Upper lobe of left lung (tissue), 6 donors: ENCODE data around the gene GLIS1. TPM values are rescaled to one million over a fixed set of nuclear protein-coding genes. Genes with fewer than 3 reads are reported as not detected.

Experiments used
- ATAC-seq, 2 donors: fragments of 200-7000 bp; cut with Tn5 transposase; one replicate each; pipeline ENCODE4 v1.9.1; 2022; ENCODE audit warnings: mild to moderate bottlenecking in 2 of 2, moderate library complexity in 2 of 2; ENCODE audit not compliant: low FRiP score in 2 of 2
- DNase-seq, 2 donors: peaks; one replicate each; pipeline ENCODE4 v3.0.0-alpha.2; 2019 to 2020
- H3K27ac ChIP-seq, 4 donors: fragments of 200-600 bp; sonication (generic); one replicate each; pipeline ENCODE4 v1.5.1; 2016 to 2019
- H3K27me3 ChIP-seq, 4 donors: fragments of 200-600 bp; sonication (generic); one replicate each; pipeline ENCODE4 v1.5.1; 2017 to 2019
- H3K36me3 ChIP-seq, 4 donors: fragments of 200-600 bp; sonication (generic); one replicate each; pipeline ENCODE4 v1.5.1; 2016 to 2019
- H3K4me1 ChIP-seq, 4 donors: fragments of 200-600 bp; sonication (generic); one replicate each; pipeline ENCODE4 v1.5.1; 2018 to 2019
- H3K4me3 ChIP-seq, 4 donors: fragments of 200-600 bp; sonication (generic); one replicate each; pipeline ENCODE4 v1.5.1; 2017 to 2019; ENCODE audit warnings: mild to moderate bottlenecking in 2 of 4, moderate library complexity in 1 of 4
- H3K9me3 ChIP-seq, 4 donors: fragments of 200-600 bp; sonication (generic); one replicate each; pipeline ENCODE4 v1.5.1; 2018 to 2019
- CTCF ChIP-seq, 6 experiments: fragments of 450-650 bp in 4 of 6; fragments of 200-600 bp in 2 of 6; sonication (generic) in 2 of 6; IDR thresholded peaks; one replicate each; pipeline ENCODE4 v1.5.1; 2016 to 2019; ENCODE audit warnings: antibody characterized with exemption in 6 of 6
- EP300 ChIP-seq, 4 donors: sonication (generic); formaldehyde crosslinking; IDR thresholded peaks; one replicate each; pipeline ENCODE4 v1.5.1; 2017; ENCODE audit warnings: antibody characterized with exemption in 4 of 4, control low read depth in 2 of 4
- POLR2A ChIP-seq, 4 donors: fragments of 450-650 bp; IDR thresholded peaks; one replicate each; pipeline ENCODE4 v1.5.1; 2016 to 2017; ENCODE audit warnings: antibody characterized with exemption in 4 of 4, mild to moderate bottlenecking in 2 of 4
- POLR2AphosphoS5 ChIP-seq, 2 donors: sonication (generic); formaldehyde crosslinking; IDR thresholded peaks; one replicate each; pipeline ENCODE4 v1.5.1; 2017; ENCODE audit warnings: antibody characterized with exemption in 2 of 2
- whole genome bisulfite sequencing, 2 donors: methylation state at CpG; one replicate each; pipeline ENCODE4 v1.1.5; 2017 to 2018; 5-methylcytosine and 5-hydroxymethylcytosine counted together
- total RNA-seq, 6 donors: library from RNA; depleted of rRNA in 4 of 6; stranded (reverse); fragments of >200 nt in 4 of 6; gene quantifications; one replicate each; pipeline versions ENCODE4 v1.1.0 to v1.2.1, GENCODE V29; 2016 to 2021
- donor health status: DM: no; HTN: no; CAD: no; lungs with moderate emphysema.
- donor health status: DM: no; HTN: yes; CAD: no; lungs with severe emphysema.

GLIS1 gene
- total RNA-seq, 6 donors from 2014 or later: 0.26 to 1.0 TPM; not detected in 4

- no peak for TF ChIP-seq POLR2A (IDR thresholded peaks at IDR 0.05)
- TF ChIP-seq POLR2AphosphoS5 (IDR thresholded peaks at IDR 0.05): no peak
- no peak for TF ChIP-seq CTCF (IDR thresholded peaks at IDR 0.05)
- TF ChIP-seq EP300 (IDR thresholded peaks at IDR 0.05): no peak
- Histone ChIP-seq H3K27me3 (no peaks in the 10 kb centered on the region), H3K9me3 (no peaks in the 10 kb centered on the region), H3K4me3 (no peak overlapping the region), H3K36me3 (no peaks in the 10 kb centered on the region), H3K27ac (no peak overlapping the region), H3K4me1 (no peaks in the 10 kb centered on the region)
- WGBS, 2 donors: 91 to 93% methylated on average over 3 to 13 of the region's 13 CpGs
- ATAC-seq: no peak
- no peak for DNase-seq
Measured at GRCh38 chr1:53520481-53520880, 218.5 kb downstream of the GLIS1 start.

DNA sequence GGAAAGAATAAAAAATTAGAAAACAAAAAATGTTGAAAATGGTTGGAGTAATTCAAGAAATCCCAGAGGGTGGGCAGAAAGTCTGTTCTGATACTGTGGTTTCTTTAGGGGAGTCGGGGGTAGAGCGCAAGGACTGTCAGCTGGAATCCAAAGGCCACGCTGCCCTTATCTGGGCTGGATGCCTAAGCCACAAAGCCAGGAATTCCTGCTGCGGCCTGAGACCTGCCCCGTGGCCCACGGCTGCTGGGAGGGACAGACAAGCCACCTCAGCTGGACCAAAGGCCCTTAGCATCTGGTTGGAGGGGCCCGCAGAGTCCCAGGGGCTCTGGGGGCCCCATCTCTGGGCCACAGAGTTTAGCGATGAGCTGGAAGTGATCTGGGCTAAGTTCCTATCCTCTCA lies 219.5 kb downstream of the GLIS1 start:
- ATAC-seq: no peak
- Histone ChIP-seq H3K9me3 (no peaks in the 10 kb centered on the region), H3K36me3 (no peaks in the 10 kb centered on the region), H3K27ac (no peak overlapping the region), H3K4me1 (no peaks in the 10 kb centered on the region), H3K27me3 (no peaks in the 10 kb centered on the region), H3K4me3 (no peak overlapping the region)
- no peak for TF ChIP-seq EP300 (IDR thresholded peaks at IDR 0.05)
- no peak for TF ChIP-seq POLR2A (IDR thresholded peaks at IDR 0.05)
- no peak for TF ChIP-seq CTCF (IDR thresholded peaks at IDR 0.05)
- TF ChIP-seq POLR2AphosphoS5 (IDR thresholded peaks at IDR 0.05): no peak
- WGBS, 2 donors: 49 to 71% methylated on average over 4 to 5 of the region's 8 CpGs
- peak in 1 of 2 donors; percentile 64 for DNase-seq

GRCh38 chr1:53518775-53519174 lies 220.2 kb downstream of the GLIS1 start:
- Histone ChIP-seq H3K36me3 (no peaks in the 10 kb centered on the region), H3K4me1 (no peaks in the 10 kb centered on the region), H3K27me3 (no peaks in the 10 kb centered on the region), H3K9me3 (no peaks in the 10 kb centered on the region), H3K27ac (no peak overlapping the region), H3K4me3 (no peak overlapping the region)
- no peak for ATAC-seq
- DNase-seq: no peak
- 83 to 90% methylated on average over 6 of the region's 6 CpGs for WGBS, 2 donors
- TF ChIP-seq CTCF (IDR thresholded peaks at IDR 0.05): no peak
- TF ChIP-seq EP300 (IDR thresholded peaks at IDR 0.05): no peak
- TF ChIP-seq POLR2AphosphoS5 (IDR thresholded peaks at IDR 0.05): no peak
- TF ChIP-seq POLR2A (IDR thresholded peaks at IDR 0.05): no peak

- peak in 1 of 2 donors; percentile 62 for DNase-seq
- 80 to 84% methylated on average over 11 to 18 of the region's 19 CpGs for WGBS, 2 donors
- Histone ChIP-seq H3K4me1 (no peaks in the 10 kb centered on the region), H3K27me3 (no peaks in the 10 kb centered on the region), H3K9me3 (no peaks in the 10 kb centered on the region), H3K4me3 (no peak overlapping the region), H3K36me3 (no peaks in the 10 kb centered on the region), H3K27ac (no peak overlapping the region)
- TF ChIP-seq POLR2A (IDR thresholded peaks at IDR 0.05): no peak
- TF ChIP-seq EP300 (IDR thresholded peaks at IDR 0.05): no peak
- TF ChIP-seq CTCF (IDR thresholded peaks at IDR 0.05): no peak
- TF ChIP-seq POLR2AphosphoS5 (IDR thresholded peaks at IDR 0.05): no peak
- ATAC-seq: no peak
Measured at GRCh38 chr1:53517821-53518352, 221.1 kb downstream of the GLIS1 start.

DNA sequence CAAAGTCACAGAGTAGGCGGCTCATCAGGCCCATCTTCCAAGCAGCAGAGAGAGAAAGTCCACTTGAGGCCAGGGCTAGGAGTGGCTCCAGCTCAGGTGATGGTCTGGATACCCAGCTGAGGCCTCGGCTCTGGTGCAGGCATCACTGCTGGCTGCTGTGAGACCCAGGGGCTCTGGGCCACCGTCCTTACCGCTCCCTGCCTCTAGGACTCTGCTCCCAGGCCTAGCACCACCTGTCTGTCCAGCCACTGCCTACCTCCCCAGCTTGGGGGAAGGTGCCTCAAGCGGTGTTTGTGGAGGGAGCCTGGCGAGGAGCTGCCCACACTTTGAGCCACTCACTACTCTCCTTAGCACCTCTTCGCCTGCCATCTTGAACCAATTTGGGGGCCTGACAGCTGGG lies 221.9 kb downstream of the GLIS1 start:
- Histone ChIP-seq H3K4me1 (peaks cover 0 to 7% (median 4%) of the 10 kb centered on the region in 4 donors), H3K27ac (no peak overlapping the region), H3K9me3 (no peaks in the 10 kb centered on the region), H3K27me3 (no peaks in the 10 kb centered on the region), H3K4me3 (no peak overlapping the region), H3K36me3 (no peaks in the 10 kb centered on the region)
- WGBS, 2 donors: 87 to 95% methylated on average over 7 of the region's 7 CpGs
- ATAC-seq (no peak), DNase-seq (peak in 1 of 2 donors; percentile 20)
- TF ChIP-seq CTCF (IDR thresholded peaks at IDR 0.05) (no peak), EP300 (IDR thresholded peaks at IDR 0.05) (no peak), POLR2A (IDR thresholded peaks at IDR 0.05) (no peak)
